Breast epithelium (tissue), 4 donors: ENCODE data around the gene PDCD2L. TPM values are rescaled to one million over a fixed set of nuclear protein-coding genes. Genes with fewer than 3 reads are reported as not detected.
"Not testable (repeated sequence)": the region's sequence is repeated elsewhere in the genome, so short reads cannot be mapped to it uniquely, and the experiment has no call there.

Source experiments
- DNase-seq, 2 donors: peaks; one replicate each; pipeline ENCODE4 v3.0.0-alpha.2; 2019; ENCODE audit warnings: low spot score in 2 of 2
- H3K27ac ChIP-seq, 2 donors: fragments of 200-600 bp; sonication (generic) in 1 of 2; one replicate each; pipeline ENCODE4 v1.5.1; 2016 to 2019; ENCODE audit warnings: mild to moderate bottlenecking in 1 of 2
- H3K27me3 ChIP-seq, 2 donors: fragments of 200-600 bp; sonication (generic) in 1 of 2; one replicate each; pipeline versions ENCODE4 v1.5.1 to v1.6.0; 2017 to 2019; ENCODE audit warnings: control low read depth in 1 of 2, mild to moderate bottlenecking in 1 of 2
- H3K36me3 ChIP-seq: fragments of 200-600 bp; one replicate; pipeline ENCODE4 v1.5.1; 2019
- H3K4me1 ChIP-seq, 2 donors: fragments of 200-600 bp; sonication (generic); one replicate each; pipeline ENCODE4 v1.5.1; 2016 to 2019; ENCODE audit warnings: control low read depth in 1 of 2
- H3K4me3 ChIP-seq, 3 donors: fragments of 200-600 bp; sonication (generic); 1 replicate in 2 of 3; 2 replicates in 1 of 3; pipeline ENCODE4 v1.5.1; 2016 to 2019; ENCODE audit warnings: mild to moderate bottlenecking in 3 of 3, moderate library complexity in 2 of 3
- H3K9me3 ChIP-seq, 2 donors: fragments of 200-600 bp; sonication (generic) in 1 of 2; one replicate each; pipeline ENCODE4 v1.5.1; 2016 to 2019; ENCODE audit warnings: control low read depth in 1 of 2
- POLR2A ChIP-seq: fragments of 450-650 bp; IDR thresholded peaks from one replicate; pipeline ENCODE4 v1.6.1; 2016; ENCODE audit warnings: antibody characterized with exemption, mild to moderate bottlenecking, moderate library complexity
- POLR2AphosphoS5 ChIP-seq, 3 donors: sonication (generic); formaldehyde crosslinking; IDR thresholded peaks; one replicate each; pipeline ENCODE4 v1.6.1; 2017; ENCODE audit warnings: antibody characterized with exemption in 3 of 3
- intact Hi-C: fragments of 100-400 bp; cut with DNase I; formaldehyde crosslinking; loops from one replicate; pipeline ENCODE4 v1.15.1; 2023; ENCODE audit warnings: low total_unique reads
- total RNA-seq, 3 donors: library from RNA; depleted of rRNA; stranded (reverse); fragments of >200 nt; gene quantifications; one replicate each; pipeline ENCODE4 v1.1.0, GENCODE V29; 2016
- TF ChIP-seq, protein P1 (sequence below), 3 donors: fragments of 450-650 bp; IDR thresholded peaks; one replicate each; pipeline ENCODE4 v1.5.1; 2016 to 2017; ENCODE audit warnings: antibody characterized with exemption in 3 of 3, mild to moderate bottlenecking in 3 of 3, moderate library complexity in 3 of 3

The PDCD2L gene
- total RNA-seq, 3 donors from 2014 or later: 7.8 to 15.7 (median 10.9) TPM

DNA sequence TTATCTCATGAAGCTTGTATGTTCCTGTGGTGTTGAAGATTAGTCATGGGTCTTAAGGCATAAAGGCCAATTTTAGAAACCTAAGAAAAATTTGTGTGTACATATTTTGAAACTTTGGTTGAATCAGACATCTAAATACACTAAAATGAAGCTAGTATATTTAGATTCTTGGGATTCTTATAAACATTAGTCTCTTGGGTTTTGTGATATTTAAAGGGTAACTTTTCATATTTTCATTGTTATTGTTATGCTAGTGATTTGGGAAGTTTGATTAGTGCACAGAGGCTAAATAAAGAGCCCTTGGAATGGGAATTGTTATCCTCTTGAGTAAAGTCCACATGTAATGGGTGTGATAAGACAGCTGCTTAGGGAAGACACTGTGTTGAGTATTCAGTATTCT is 48.5 kb downstream of the PDCD2L start:
- intact Hi-C loops: no loop called here
- peaks cover 3% of the 10 kb centered on the region for H3K36me3 ChIP-seq

DNA sequence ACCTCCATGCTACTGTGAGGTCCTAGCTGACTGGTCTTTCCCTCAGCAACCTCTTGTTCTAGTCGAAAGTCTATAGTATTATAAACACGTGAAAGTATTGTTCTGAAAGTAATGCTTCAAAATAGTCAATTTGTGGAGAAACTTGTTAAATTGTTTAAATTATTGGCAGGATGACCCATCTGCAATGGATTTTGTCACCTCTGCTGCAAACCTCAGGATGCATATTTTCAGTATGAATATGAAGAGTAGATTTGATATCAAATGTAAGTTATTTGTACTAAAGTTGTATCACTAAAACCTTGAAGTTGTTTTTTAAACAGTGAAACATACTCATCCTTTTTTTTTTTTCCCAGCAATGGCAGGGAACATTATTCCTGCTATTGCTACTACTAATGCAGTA is 49.9 kb downstream of the PDCD2L start:
- Histone ChIP-seq H3K27me3 (no peaks in the 10 kb centered on the region), H3K27ac (no peak overlapping the region), H3K36me3 (peaks cover 3% of the 10 kb centered on the region), H3K4me1 (peaks cover 0 to 2% of the 10 kb centered on the region in 2 donors), H3K4me3 (no peak overlapping the region), H3K9me3 (no peaks in the 10 kb centered on the region)
- DNase-seq: no peak
- TF ChIP-seq POLR2AphosphoS5 (IDR thresholded peaks at IDR 0.05) (no peak), POLR2A (no peak)
- TF ChIP-seq, protein P1, sequence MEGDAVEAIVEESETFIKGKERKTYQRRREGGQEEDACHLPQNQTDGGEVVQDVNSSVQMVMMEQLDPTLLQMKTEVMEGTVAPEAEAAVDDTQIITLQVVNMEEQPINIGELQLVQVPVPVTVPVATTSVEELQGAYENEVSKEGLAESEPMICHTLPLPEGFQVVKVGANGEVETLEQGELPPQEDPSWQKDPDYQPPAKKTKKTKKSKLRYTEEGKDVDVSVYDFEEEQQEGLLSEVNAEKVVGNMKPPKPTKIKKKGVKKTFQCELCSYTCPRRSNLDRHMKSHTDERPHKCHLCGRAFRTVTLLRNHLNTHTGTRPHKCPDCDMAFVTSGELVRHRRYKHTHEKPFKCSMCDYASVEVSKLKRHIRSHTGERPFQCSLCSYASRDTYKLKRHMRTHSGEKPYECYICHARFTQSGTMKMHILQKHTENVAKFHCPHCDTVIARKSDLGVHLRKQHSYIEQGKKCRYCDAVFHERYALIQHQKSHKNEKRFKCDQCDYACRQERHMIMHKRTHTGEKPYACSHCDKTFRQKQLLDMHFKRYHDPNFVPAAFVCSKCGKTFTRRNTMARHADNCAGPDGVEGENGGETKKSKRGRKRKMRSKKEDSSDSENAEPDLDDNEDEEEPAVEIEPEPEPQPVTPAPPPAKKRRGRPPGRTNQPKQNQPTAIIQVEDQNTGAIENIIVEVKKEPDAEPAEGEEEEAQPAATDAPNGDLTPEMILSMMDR (IDR thresholded peaks at IDR 0.05): no peak
- intact Hi-C loops: no loop called here

More for the DNA sequence above, 48.5 kb downstream of the PDCD2L start:
- no peaks in the 10 kb centered on the region for H3K27me3 ChIP-seq
- H3K9me3 ChIP-seq: no peaks in the 10 kb centered on the region
- no peak overlapping the region for H3K27ac ChIP-seq
- no peak overlapping the region for H3K4me3 ChIP-seq
- H3K4me1 ChIP-seq: no peaks in the 10 kb centered on the region
- DNase-seq: no peak
- TF ChIP-seq POLR2A: no peak
- TF ChIP-seq POLR2AphosphoS5 (IDR thresholded peaks at IDR 0.05): no peak
- TF ChIP-seq, protein P1 (IDR thresholded peaks at IDR 0.05): no peak

DNA sequence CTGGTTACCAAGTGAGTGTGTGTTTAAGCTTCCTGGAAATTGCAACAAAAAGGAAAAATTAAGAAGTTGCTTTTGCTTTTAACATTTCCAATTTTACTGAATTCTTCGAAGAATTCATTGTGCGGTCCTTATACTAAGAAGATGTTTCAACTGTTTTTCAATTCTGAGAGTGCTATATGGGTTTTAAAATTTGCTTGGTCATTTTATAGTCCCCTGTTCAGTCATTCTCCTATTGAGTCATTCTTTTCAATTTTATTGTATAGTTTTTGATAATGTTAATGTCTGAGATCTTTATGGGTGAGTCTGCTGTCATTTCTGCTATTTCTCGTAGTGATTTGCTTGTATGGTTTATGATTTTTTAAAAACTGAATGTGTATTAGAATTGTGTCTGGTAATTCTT is 50.5 kb downstream of the PDCD2L start:
- H3K27me3 ChIP-seq: no peaks in the 10 kb centered on the region
- no peak for TF ChIP-seq POLR2A
- TF ChIP-seq, protein P1 (IDR thresholded peaks at IDR 0.05): no peak
- TF ChIP-seq POLR2AphosphoS5 (IDR thresholded peaks at IDR 0.05): no peak
- H3K9me3 ChIP-seq: no peaks in the 10 kb centered on the region
- no peak overlapping the region for H3K27ac ChIP-seq
- peaks cover 3% of the 10 kb centered on the region for H3K36me3 ChIP-seq
- H3K4me1 ChIP-seq: peaks cover 0 to 3% of the 10 kb centered on the region in 2 donors
- DNase-seq: no peak
- H3K4me3 ChIP-seq: no peak overlapping the region
- intact Hi-C loops: no loop called here

DNA sequence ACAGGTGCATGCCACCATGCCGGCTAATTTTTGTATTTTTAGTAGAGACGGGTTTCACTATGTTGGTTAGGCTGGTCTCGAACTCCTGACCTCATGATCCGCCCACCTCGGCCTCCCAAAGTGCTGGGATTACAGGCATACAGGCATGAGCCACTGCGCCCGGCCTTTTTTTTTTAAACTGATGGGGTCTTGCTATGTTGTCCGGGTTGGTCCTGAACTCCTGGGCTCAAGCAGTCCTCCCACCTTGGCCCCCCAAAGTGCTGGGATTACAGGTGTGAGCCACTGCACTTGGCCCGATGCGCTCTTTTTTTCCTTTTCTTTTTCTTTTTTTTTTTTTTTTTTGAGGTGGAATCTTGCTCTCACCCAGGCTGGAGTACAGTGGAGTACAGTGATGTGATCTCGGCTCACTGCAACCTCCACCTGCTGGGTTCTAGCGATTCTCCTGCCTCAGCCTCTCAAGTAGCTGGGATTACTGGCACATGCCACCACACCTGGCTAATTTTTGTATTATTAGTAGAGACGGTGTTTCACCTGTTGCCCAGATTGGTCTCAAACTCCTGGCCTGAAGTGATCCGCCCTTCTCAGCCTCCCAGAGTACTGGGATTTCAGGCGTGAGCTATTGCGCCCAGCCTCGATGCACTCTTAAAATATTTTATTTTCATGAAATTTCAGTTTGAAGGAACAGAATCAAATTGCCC is 51.7 kb downstream of the PDCD2L start:
- H3K27ac ChIP-seq, H3K4me3 ChIP-seq, H3K27me3 ChIP-seq, H3K36me3 ChIP-seq, H3K9me3 ChIP-seq, intact Hi-C loops, DNase-seq, H3K4me1 ChIP-seq: not testable (repeated sequence)

DNA sequence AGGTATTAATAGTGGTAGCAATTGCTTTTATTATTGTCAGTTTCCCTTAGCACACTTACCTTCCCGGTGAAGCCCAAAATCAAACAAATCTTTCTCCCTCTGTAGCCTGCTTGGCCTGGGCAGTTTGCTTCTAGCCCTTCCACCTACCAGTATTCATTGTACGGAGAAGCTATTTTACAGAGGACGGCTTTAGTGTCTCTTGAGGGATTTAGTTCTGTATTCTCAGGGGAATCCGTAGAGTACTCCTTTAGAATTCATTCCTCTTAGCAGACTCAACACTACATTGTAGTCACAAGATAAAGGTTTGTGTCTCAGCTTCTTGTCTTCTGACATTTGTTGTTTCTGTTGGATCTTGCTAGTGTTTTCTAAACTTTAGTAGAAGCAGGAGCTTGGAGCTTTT is 53.2 kb downstream of the PDCD2L start:
- Histone ChIP-seq H3K36me3 (peaks cover 3% of the 10 kb centered on the region), H3K27ac (no peak overlapping the region), H3K9me3 (no peaks in the 10 kb centered on the region), H3K27me3 (no peaks in the 10 kb centered on the region), H3K4me3 (no peak overlapping the region), H3K4me1 (peaks cover 0 to 3% of the 10 kb centered on the region in 2 donors)
- TF ChIP-seq POLR2A: no peak
- TF ChIP-seq, protein P1 (IDR thresholded peaks at IDR 0.05): no peak
- TF ChIP-seq POLR2AphosphoS5 (IDR thresholded peaks at IDR 0.05): no peak
- intact Hi-C loops: no loop called here
- no peak for DNase-seq
